Measurements from ENCODE around the gene FOXP1. TPM values are rescaled to one million over a fixed set of nuclear protein-coding genes. Genes with fewer than 3 reads are reported as not detected.

FOXP1 gene
- total RNA-seq, 4 donors from 2014 or later, result 54.2 to 152 (median 129) TPM

GRCh38 chr3:71600646-71601288 lies 17.2 kb upstream of the FOXP1 start:
- no peak overlapping the region for H3K27ac ChIP-seq
- intact Hi-C loops (cut with DNase I; ENCODE audit: low total_unique reads), result no loop called here
- no peaks in the 10 kb centered on the region for H3K36me3 ChIP-seq
- H3K4me3 ChIP-seq, result no peak overlapping the region
- H3K27me3 ChIP-seq, result no peaks in the 10 kb centered on the region
- TF ChIP-seq POLR2A (IDR thresholded peaks at IDR 0.05) (no peak), CTCF (IDR thresholded peaks at IDR 0.05) (no peak)
- DNase-seq, result no peak
- H3K4me1 ChIP-seq, result no peaks in the 10 kb centered on the region
- no peaks in the 10 kb centered on the region for H3K9me3 ChIP-seq

GRCh38 chr3:71599416-71599815 lies 15.9 kb upstream of the FOXP1 start:
- intact Hi-C loops (cut with DNase I; ENCODE audit: low total_unique reads), result no loop called here
- H3K4me3 ChIP-seq, result no peak overlapping the region
- H3K36me3 ChIP-seq, result no peaks in the 10 kb centered on the region
- H3K27ac ChIP-seq, result no peak overlapping the region
- no peak for DNase-seq
- no peaks in the 10 kb centered on the region for H3K4me1 ChIP-seq
- no peak for TF ChIP-seq POLR2A (IDR thresholded peaks at IDR 0.05)
- no peaks in the 10 kb centered on the region for H3K27me3 ChIP-seq
- no peaks in the 10 kb centered on the region for H3K9me3 ChIP-seq

- H3K36me3 ChIP-seq, result no peaks in the 10 kb centered on the region
Measured at GRCh38 chr3:71598292-71598691, 14.8 kb upstream of the FOXP1 start.

GRCh38 chr3:71597286-71597685 lies 13.8 kb upstream of the FOXP1 start:
- H3K27ac ChIP-seq, result no peak overlapping the region
- H3K36me3 ChIP-seq, result no peaks in the 10 kb centered on the region
- no peak overlapping the region for H3K4me3 ChIP-seq
- no peak for TF ChIP-seq CTCF (IDR thresholded peaks at IDR 0.05)
- no peak for TF ChIP-seq POLR2A (IDR thresholded peaks at IDR 0.05)
- no peaks in the 10 kb centered on the region for H3K9me3 ChIP-seq
- intact Hi-C loops (cut with DNase I; ENCODE audit: low total_unique reads), result no loop called here
- H3K27me3 ChIP-seq, result no peaks in the 10 kb centered on the region
- no peak for DNase-seq
- no peaks in the 10 kb centered on the region for H3K4me1 ChIP-seq

More at GRCh38 chr3:71598292-71598691, 14.8 kb upstream of the FOXP1 start:
- no peak for DNase-seq
- Histone ChIP-seq H3K27ac (no peak overlapping the region), H3K4me3 (no peak overlapping the region), H3K4me1 (no peaks in the 10 kb centered on the region), H3K9me3 (no peaks in the 10 kb centered on the region), H3K27me3 (no peaks in the 10 kb centered on the region)
- no peak for TF ChIP-seq CTCF (IDR thresholded peaks at IDR 0.05)
- no peak for TF ChIP-seq POLR2A (IDR thresholded peaks at IDR 0.05)
- intact Hi-C loops (cut with DNase I; ENCODE audit: low total_unique reads), result no loop called here

GRCh38 chr3:71593106-71593505 lies 9.6 kb upstream of the FOXP1 start:
- no peaks in the 10 kb centered on the region for H3K27me3 ChIP-seq
- TF ChIP-seq POLR2A (IDR thresholded peaks at IDR 0.05), result no peak
- no peak for TF ChIP-seq CTCF (IDR thresholded peaks at IDR 0.05)
- no peak overlapping the region for H3K4me3 ChIP-seq
- H3K27ac ChIP-seq, result no peak overlapping the region
- H3K4me1 ChIP-seq, result no peaks in the 10 kb centered on the region
- no peaks in the 10 kb centered on the region for H3K36me3 ChIP-seq
- DNase-seq, result no peak
- intact Hi-C loops (cut with DNase I; ENCODE audit: low total_unique reads), result no loop called here
- H3K9me3 ChIP-seq, result no peaks in the 10 kb centered on the region

- TF ChIP-seq POLR2A (IDR thresholded peaks at IDR 0.05) (no peak), CTCF (IDR thresholded peaks at IDR 0.05) (no peak)
- Histone ChIP-seq H3K4me3 (no peak overlapping the region), H3K36me3 (no peaks in the 10 kb centered on the region), H3K9me3 (no peaks in the 10 kb centered on the region), H3K27me3 (no peaks in the 10 kb centered on the region), H3K4me1 (no peaks in the 10 kb centered on the region), H3K27ac (no peak overlapping the region)
- intact Hi-C loops (cut with DNase I; ENCODE audit: low total_unique reads), result no loop called here
- DNase-seq, result no peak
Measured at GRCh38 chr3:71591101-71591500, 7.6 kb upstream of the FOXP1 start.

Measured in uterus (tissue), 4 donors.